HG02840 (cell line): ENCODE results near the gene TNP2.
A peak's percentile ranks its signal among the peaks of the same experiment; 100 is the strongest.

Experiments
- ATAC-seq: cut with Tn5 transposase; IDR thresholded peaks from one replicate; pipeline ENCODE4 v1.9.1; 2021; ENCODE audit warnings: mild to moderate bottlenecking, moderate library complexity, moderate number of reproducible peaks; ENCODE audit not compliant: unreplicated experiment, low FRiP score

The TNP2 gene

GRCh38 chr16:11258553-11259492, 10.3 kb downstream of the TNP2 start:
- ATAC-seq: no peak

- ATAC-seq: no peak
Measured at GRCh38 chr16:11257131-11257938, 11.8 kb downstream of the TNP2 start.

GRCh38 chr16:11256661-11257130, 12.4 kb downstream of the TNP2 start:
- no peak for ATAC-seq

GRCh38 chr16:11255737-11256660, 13.1 kb downstream of the TNP2 start, which contains the start of gene SOCS1:
TSS of gene SOCS1 (minus strand) at chr16:11256204. CDS start at chr16:11255478, 726 bp downstream.
- ATAC-seq: peak; percentile 50

GRCh38 chr16:11254913-11255736, 14.0 kb downstream of the TNP2 start:
- peak; percentile 0 for ATAC-seq

GRCh38 chr16:11253995-11254912, 14.9 kb downstream of the TNP2 start:
- no peak for ATAC-seq

- no peak for ATAC-seq
Measured at GRCh38 chr16:11253009-11253994, 15.8 kb downstream of the TNP2 start.

- ATAC-seq: no peak
Measured at GRCh38 chr16:11252482-11252931, 16.6 kb downstream of the TNP2 start.

- ATAC-seq: no peak
Measured at GRCh38 chr16:11251525-11252481, 17.3 kb downstream of the TNP2 start.

- no peak for ATAC-seq
Measured at GRCh38 chr16:11250786-11251524, 18.2 kb downstream of the TNP2 start.

- no peak for ATAC-seq
Measured at GRCh38 chr16:11250091-11250785, 18.9 kb downstream of the TNP2 start.

- ATAC-seq: no peak
Measured at GRCh38 chr16:11249233-11250061, 19.7 kb downstream of the TNP2 start.

GRCh38 chr16:11248133-11248532, 21.0 kb downstream of the TNP2 start:
- no peak for ATAC-seq

- ATAC-seq: no peak
Measured at GRCh38 chr16:11245988-11246387, 23.1 kb downstream of the TNP2 start.
